Caco-2 (cell line): ENCODE results near the gene HIRA. TPM values are rescaled to one million over a fixed set of nuclear protein-coding genes. Genes with fewer than 3 reads are reported as not detected.
"Not testable (repeated sequence)": the region's sequence is repeated elsewhere in the genome, so short reads cannot be mapped to it uniquely, and the experiment has no call there.

Experiments used
- BruUV-seq: library from RNA; stranded (reverse); fragments of 400-500 nt; replicated peaks from 2 replicates; lab custom pipeline; 2021; lab: Mats Ljungman, UMichigan
- CTCF ChIA-PET: fragments of 300-600 bp; sonication (Branson Sonifier 250); formaldehyde crosslinking; loops from one replicate; lab custom pipeline; 2022; ENCODE audit warnings: antibody characterized with exemption; lab: Charles Lee
- POLR2A ChIA-PET: fragments of 300-600 bp; sonication (Branson Sonifier 250); formaldehyde crosslinking; loops from one replicate; lab custom pipeline; 2022; ENCODE audit warnings: antibody characterized with exemption; lab: Charles Lee
- DNase-seq, 2 experiments: peaks; one replicate each; pipeline versions ENCODE4 v3.0.0 to v3.0.0-alpha.2; 2020 to 2022
- H3K27me3 ChIP-seq: replicated peaks from 2 replicates; pipeline ENCODE4 v1.6.0; 2011; ENCODE audit warnings: low read length; ENCODE audit not compliant: control insufficient read depth, insufficient read depth
- H3K36me3 ChIP-seq: 2 replicates; pipeline ENCODE4 v1.5.1; 2011; ENCODE audit warnings: low read length; ENCODE audit not compliant: control insufficient read depth, insufficient read depth
- H3K4me1 ChIP-seq: fragments of 250-450 bp; sonication (Bioruptor Pico); 2 replicates; pipeline ENCODE4 v1.5.1; 2020; ENCODE audit warnings: mild to moderate bottlenecking
- H3K4me3 ChIP-seq: 2 replicates; pipeline ENCODE4 v1.5.1; 2011; ENCODE audit warnings: low read depth, mild to moderate bottlenecking, control low read depth, low read length
- H3K9me3 ChIP-seq: fragments of 250-450 bp; sonication (Bioruptor Pico); 2 replicates; pipeline ENCODE4 v1.5.1; 2020; ENCODE audit warnings: mild to moderate bottlenecking, moderate library complexity
- H3K27ac Mint-ChIP-seq: one replicate; pipeline ENCODE4 v1.8.0; 2022; ENCODE audit warnings: mixed read lengths; ENCODE audit not compliant: unreplicated experiment
- H3K27me3 Mint-ChIP-seq: one replicate; pipeline ENCODE4 v1.8.0; 2022; ENCODE audit warnings: mixed read lengths; ENCODE audit not compliant: insufficient read depth, unreplicated experiment
- H3K36me3 Mint-ChIP-seq: one replicate; pipeline ENCODE4 v1.8.0; 2022; ENCODE audit warnings: mild to moderate bottlenecking, mixed read lengths; ENCODE audit not compliant: insufficient read depth, unreplicated experiment
- H3K4me1 Mint-ChIP-seq: one replicate; pipeline ENCODE4 v1.8.0; 2022; ENCODE audit warnings: low read depth, mixed read lengths; ENCODE audit not compliant: unreplicated experiment
- H3K4me3 Mint-ChIP-seq: one replicate; pipeline ENCODE4 v1.8.0; 2022; ENCODE audit warnings: mild to moderate bottlenecking, moderate library complexity, mixed read lengths; ENCODE audit not compliant: unreplicated experiment
- H3K9me3 Mint-ChIP-seq: one replicate; pipeline ENCODE4 v1.8.0; 2022; ENCODE audit warnings: mixed read lengths; ENCODE audit not compliant: unreplicated experiment
- intact Hi-C: fragments of 100-400 bp; cut with micrococcal nuclease; formaldehyde crosslinking; loops from one replicate; pipeline ENCODE4 v1.10.0; 2022; ENCODE audit not compliant: unreplicated experiment
- total RNA-seq: library from RNA; stranded (reverse); gene quantifications from 2 replicates; pipeline ENCODE4 v1.2.3, GENCODE V29; 2022
- TF ChIP-seq, protein P1 (sequence below), 2 experiments: fragments of 200-600 bp in 1 of 2; IDR thresholded peaks; 1 replicate in 1 of 2; 2 replicates in 1 of 2; pipeline versions ENCODE4 v1.5.1 to v1.8.0; 2011 to 2022; ENCODE audit warnings: antibody characterized with exemption in 1 of 2, control low read depth in 1 of 2, inconsistent platforms in 1 of 2, low read depth in 1 of 2, low read length in 1 of 2, mild to moderate bottlenecking in 1 of 2, moderate library complexity in 1 of 2; ENCODE audit not compliant: insufficient read depth in 1 of 2, severe bottlenecking in 1 of 2, unreplicated experiment in 1 of 2

The HIRA gene
- total RNA-seq, 1 experiment from 2014 or later, result 60.1 TPM

GRCh38 chr22:19368876-19369275 is 62.7 kb downstream of the HIRA start:
- H3K36me3 Mint-ChIP-seq, result peaks cover 55% of the 10 kb centered on the region
- CTCF ChIA-PET, result interaction anchor here (0.6 kb wide), 1 partner anchor 412 kb away, joined by 3 read pairs; no protein-coding TSS in a partner anchor

DNA sequence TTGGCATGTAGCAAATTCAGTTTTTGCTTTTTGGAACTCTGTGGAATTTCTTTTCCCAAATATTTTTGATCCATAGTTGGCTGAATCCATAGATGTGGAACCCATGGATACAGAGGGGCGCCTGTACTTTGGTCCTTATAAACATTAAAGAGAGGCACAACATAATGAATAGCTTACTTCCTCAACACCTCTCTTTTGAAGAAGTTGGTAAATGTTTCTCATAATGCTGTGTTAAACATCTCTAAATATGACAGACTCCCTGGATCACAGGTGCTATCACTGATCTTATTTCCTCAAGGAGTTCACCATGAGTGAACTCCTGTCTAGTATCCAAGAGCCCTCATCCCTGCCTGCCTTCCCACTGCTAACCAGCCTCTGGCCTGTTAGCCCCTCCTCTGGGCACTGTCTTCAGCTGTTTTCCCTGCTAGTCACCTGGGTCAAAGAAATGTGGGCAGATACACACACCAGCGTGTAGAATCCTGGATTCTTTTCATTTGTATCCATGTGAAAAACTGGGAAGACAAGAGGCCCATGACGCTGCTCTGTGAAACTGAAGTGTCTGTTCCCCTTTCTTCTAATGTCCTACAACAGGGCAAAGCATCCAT is 63.7 kb downstream of the HIRA start:
- CTCF ChIA-PET, result no interaction called here
- TF ChIP-seq, protein P1, sequence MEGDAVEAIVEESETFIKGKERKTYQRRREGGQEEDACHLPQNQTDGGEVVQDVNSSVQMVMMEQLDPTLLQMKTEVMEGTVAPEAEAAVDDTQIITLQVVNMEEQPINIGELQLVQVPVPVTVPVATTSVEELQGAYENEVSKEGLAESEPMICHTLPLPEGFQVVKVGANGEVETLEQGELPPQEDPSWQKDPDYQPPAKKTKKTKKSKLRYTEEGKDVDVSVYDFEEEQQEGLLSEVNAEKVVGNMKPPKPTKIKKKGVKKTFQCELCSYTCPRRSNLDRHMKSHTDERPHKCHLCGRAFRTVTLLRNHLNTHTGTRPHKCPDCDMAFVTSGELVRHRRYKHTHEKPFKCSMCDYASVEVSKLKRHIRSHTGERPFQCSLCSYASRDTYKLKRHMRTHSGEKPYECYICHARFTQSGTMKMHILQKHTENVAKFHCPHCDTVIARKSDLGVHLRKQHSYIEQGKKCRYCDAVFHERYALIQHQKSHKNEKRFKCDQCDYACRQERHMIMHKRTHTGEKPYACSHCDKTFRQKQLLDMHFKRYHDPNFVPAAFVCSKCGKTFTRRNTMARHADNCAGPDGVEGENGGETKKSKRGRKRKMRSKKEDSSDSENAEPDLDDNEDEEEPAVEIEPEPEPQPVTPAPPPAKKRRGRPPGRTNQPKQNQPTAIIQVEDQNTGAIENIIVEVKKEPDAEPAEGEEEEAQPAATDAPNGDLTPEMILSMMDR (IDR thresholded peaks at IDR 0.05; ENCODE audit: insufficient read depth in 1 of 2, low read depth in 1 of 2, low read length in 1 of 2, severe bottlenecking in 1 of 2, unreplicated experiment in 1 of 2), result no peak
- Mint-ChIP-seq H3K27me3 (no peaks in the 10 kb centered on the region), H3K4me3 (no peak overlapping the region), H3K9me3 (no peaks in the 10 kb centered on the region), H3K4me1 (no peaks in the 10 kb centered on the region), H3K36me3 (peaks cover 48% of the 10 kb centered on the region), H3K27ac (no peak overlapping the region)
- no peak for DNase-seq
- Histone ChIP-seq H3K9me3 (no peaks in the 10 kb centered on the region), H3K36me3 (no peaks in the 10 kb centered on the region; the same call in 1 of the 2 replicates), H3K4me3 (no peak overlapping the region), H3K4me1 (no peaks in the 10 kb centered on the region), H3K27me3 (no peaks in the 10 kb centered on the region)
- intact Hi-C loops, result no loop called here
- no TSS peak for BruUV-seq
- POLR2A ChIA-PET, result no interaction called here

More at GRCh38 chr22:19368876-19369275, 62.7 kb downstream of the HIRA start:
- no TSS peak for BruUV-seq
- intact Hi-C loops, result no loop called here
- H3K4me1 Mint-ChIP-seq, result no peaks in the 10 kb centered on the region
- POLR2A ChIA-PET, result no interaction called here
- no peak overlapping the region for H3K27ac Mint-ChIP-seq
- H3K36me3 ChIP-seq, result no peaks in the 10 kb centered on the region; the same call in 1 of the 2 replicates
- TF ChIP-seq, protein P1 (IDR thresholded peaks at IDR 0.05; ENCODE audit: insufficient read depth in 1 of 2, low read depth in 1 of 2, low read length in 1 of 2, severe bottlenecking in 1 of 2, unreplicated experiment in 1 of 2), result no peak
- no peaks in the 10 kb centered on the region for H3K9me3 Mint-ChIP-seq
- no peaks in the 10 kb centered on the region for H3K27me3 Mint-ChIP-seq
- H3K9me3 ChIP-seq, result no peaks in the 10 kb centered on the region
- DNase-seq, result no peak
- no peak overlapping the region for H3K4me3 Mint-ChIP-seq
- no peaks in the 10 kb centered on the region; the same call in 1 of the 2 replicates for H3K4me1 ChIP-seq
- no peaks in the 10 kb centered on the region for H3K27me3 ChIP-seq
- no peak overlapping the region for H3K4me3 ChIP-seq

DNA sequence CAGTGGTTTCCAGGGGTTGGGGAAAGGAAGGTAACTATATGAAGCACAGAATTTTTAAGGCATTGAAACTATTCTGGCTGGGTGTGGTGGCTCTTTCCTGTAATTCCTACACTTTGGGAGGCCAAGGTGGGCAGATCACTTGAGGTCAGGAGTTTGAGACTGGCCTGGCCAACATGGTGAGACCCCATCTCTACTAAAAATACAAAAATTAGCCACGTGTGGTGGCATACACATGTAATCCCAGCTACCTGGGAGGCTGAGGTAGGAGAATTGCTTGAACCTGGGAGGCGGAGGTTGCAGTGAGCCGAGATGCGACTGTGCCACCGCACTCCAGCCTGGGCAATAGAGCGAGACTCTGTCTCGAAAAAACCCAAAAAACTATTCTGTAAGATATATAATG is 68.0 kb downstream of the HIRA start:
- POLR2A ChIA-PET, H3K9me3 Mint-ChIP-seq, intact Hi-C loops, H3K9me3 ChIP-seq, BruUV-seq, H3K4me1 Mint-ChIP-seq, DNase-seq, H3K4me3 ChIP-seq, H3K4me3 Mint-ChIP-seq, H3K36me3 ChIP-seq, CTCF ChIA-PET, H3K4me1 ChIP-seq, H3K27ac Mint-ChIP-seq, H3K27me3 ChIP-seq, H3K27me3 Mint-ChIP-seq: not testable (repeated sequence)
- H3K36me3 Mint-ChIP-seq, result peaks cover 57% of the 10 kb centered on the region
